HUES6 (cell line): Measurements from ENCODE around the gene OSBPL10.

Experiments used
- H3K27ac ChIP-seq: 2 replicates; pipeline ENCODE4 v1.7.0; 2013; ENCODE audit warnings: low read depth, mild to moderate bottlenecking, low read length, inconsistent platforms
- H3K27me3 ChIP-seq: 2 replicates; pipeline ENCODE4 v1.6.1; 2013; ENCODE audit warnings: low read length; ENCODE audit not compliant: control insufficient read depth, insufficient read depth
- H3K36me3 ChIP-seq: 2 replicates; pipeline ENCODE4 v1.6.1; 2013; ENCODE audit warnings: low read length; ENCODE audit not compliant: control insufficient read depth, insufficient read depth
- H3K4me1 ChIP-seq: 2 replicates; pipeline ENCODE4 v1.6.1; 2013; ENCODE audit warnings: low read length; ENCODE audit not compliant: control insufficient read depth, insufficient read depth
- H3K4me3 ChIP-seq: 2 replicates; pipeline ENCODE4 v1.5.1; 2013; ENCODE audit warnings: low read depth, low read length
- H3K9ac ChIP-seq: one replicate; pipeline ENCODE4 v1.6.1; 2013; ENCODE audit warnings: mild to moderate bottlenecking, low read length
- H3K9me3 ChIP-seq: 2 replicates; pipeline ENCODE4 v1.6.1; 2013; ENCODE audit warnings: low read depth, low read length; ENCODE audit not compliant: control insufficient read depth, insufficient read depth

Gene OSBPL10

GRCh38 chr3:31959251-31959650, 21.8 kb downstream of the OSBPL10 start:
- H3K27ac ChIP-seq: peak overlapping the region; percentile 75
- H3K36me3 ChIP-seq: peaks cover 7% of the 10 kb centered on the region; the same call in 1 of the 2 replicates
- no peaks in the 10 kb centered on the region for H3K27me3 ChIP-seq
- peaks cover 42% of the 10 kb centered on the region for H3K4me1 ChIP-seq
- H3K4me3 ChIP-seq: peak overlapping the region; percentile 39
- H3K9ac ChIP-seq: peak overlapping the region; percentile 54
- H3K9me3 ChIP-seq: peaks cover 17% of the 10 kb centered on the region

GRCh38 chr3:31958701-31959152, 22.3 kb downstream of the OSBPL10 start:
- Histone ChIP-seq H3K4me3 (peak overlapping the region; percentile 39), H3K27me3 (no peaks in the 10 kb centered on the region), H3K9ac (no peak overlapping the region), H3K4me1 (peaks cover 42% of the 10 kb centered on the region), H3K27ac (peak overlapping the region; percentile 75; the same call in 1 of the 2 replicates), H3K9me3 (peaks cover 17% of the 10 kb centered on the region), H3K36me3 (peaks cover 7% of the 10 kb centered on the region; the same call in 1 of the 2 replicates)

- Histone ChIP-seq H3K36me3 (peaks cover 7% of the 10 kb centered on the region; the same call in 1 of the 2 replicates), H3K9me3 (peaks cover 17% of the 10 kb centered on the region), H3K4me3 (no peak overlapping the region), H3K9ac (no peak overlapping the region), H3K27ac (no peak overlapping the region), H3K27me3 (no peaks in the 10 kb centered on the region), H3K4me1 (peaks cover 37% of the 10 kb centered on the region)
Measured at GRCh38 chr3:31957106-31957505, 24.0 kb downstream of the OSBPL10 start.

- Histone ChIP-seq H3K4me3 (no peak overlapping the region), H3K27me3 (no peaks in the 10 kb centered on the region), H3K27ac (no peak overlapping the region), H3K9me3 (peaks cover 21% of the 10 kb centered on the region), H3K36me3 (peaks cover 7% of the 10 kb centered on the region; the same call in 1 of the 2 replicates), H3K9ac (no peak overlapping the region), H3K4me1 (peaks cover 29% of the 10 kb centered on the region)
Measured at GRCh38 chr3:31955581-31955980, 25.5 kb downstream of the OSBPL10 start.

- peaks cover 24% of the 10 kb centered on the region for H3K9me3 ChIP-seq
- no peaks in the 10 kb centered on the region for H3K27me3 ChIP-seq
- H3K4me3 ChIP-seq: no peak overlapping the region
- peaks cover 9% of the 10 kb centered on the region; the same call in 1 of the 2 replicates for H3K4me1 ChIP-seq
- no peak overlapping the region for H3K27ac ChIP-seq
- H3K36me3 ChIP-seq: peaks cover 7% of the 10 kb centered on the region; the same call in 1 of the 2 replicates
- no peak overlapping the region for H3K9ac ChIP-seq
Measured at GRCh38 chr3:31953636-31954035, 27.4 kb downstream of the OSBPL10 start.

GRCh38 chr3:31953091-31953490, 28.0 kb downstream of the OSBPL10 start:
- no peak overlapping the region for H3K9ac ChIP-seq
- H3K4me3 ChIP-seq: no peak overlapping the region
- H3K36me3 ChIP-seq: peaks cover 7% of the 10 kb centered on the region; the same call in 1 of the 2 replicates
- peaks cover 8% of the 10 kb centered on the region for H3K4me1 ChIP-seq
- H3K27me3 ChIP-seq: no peaks in the 10 kb centered on the region
- H3K27ac ChIP-seq: no peak overlapping the region
- H3K9me3 ChIP-seq: peaks cover 24% of the 10 kb centered on the region

GRCh38 chr3:31952205-31952604, 28.9 kb downstream of the OSBPL10 start:
- Histone ChIP-seq H3K9ac (no peak overlapping the region), H3K4me1 (peaks cover 13% of the 10 kb centered on the region), H3K9me3 (peaks cover 24% of the 10 kb centered on the region), H3K36me3 (peaks cover 7% of the 10 kb centered on the region; the same call in 1 of the 2 replicates), H3K4me3 (no peak overlapping the region), H3K27ac (no peak overlapping the region), H3K27me3 (no peaks in the 10 kb centered on the region)

GRCh38 chr3:31948280-31948679, 32.8 kb downstream of the OSBPL10 start:
- Histone ChIP-seq H3K4me3 (no peak overlapping the region), H3K4me1 (peaks cover 29% of the 10 kb centered on the region)

GRCh38 chr3:31947671-31948091, 33.4 kb downstream of the OSBPL10 start:
- Histone ChIP-seq H3K27ac (no peak overlapping the region), H3K9me3 (peaks cover 7% of the 10 kb centered on the region; the same call in 1 of the 2 replicates), H3K36me3 (no peaks in the 10 kb centered on the region), H3K4me3 (no peak overlapping the region), H3K4me1 (peaks cover 29% of the 10 kb centered on the region), H3K27me3 (no peaks in the 10 kb centered on the region), H3K9ac (no peak overlapping the region)

More at GRCh38 chr3:31948280-31948679, 32.8 kb downstream of the OSBPL10 start:
- Histone ChIP-seq H3K36me3 (no peaks in the 10 kb centered on the region), H3K27me3 (no peaks in the 10 kb centered on the region), H3K9me3 (peaks cover 7% of the 10 kb centered on the region; the same call in 1 of the 2 replicates), H3K9ac (no peak overlapping the region), H3K27ac (no peak overlapping the region)

GRCh38 chr3:31947162-31947561, 33.9 kb downstream of the OSBPL10 start:
- H3K27ac ChIP-seq: no peak overlapping the region
- peaks cover 7% of the 10 kb centered on the region; the same call in 1 of the 2 replicates for H3K9me3 ChIP-seq
- H3K9ac ChIP-seq: no peak overlapping the region
- no peaks in the 10 kb centered on the region for H3K36me3 ChIP-seq
- H3K4me1 ChIP-seq: peaks cover 29% of the 10 kb centered on the region
- H3K27me3 ChIP-seq: no peaks in the 10 kb centered on the region
- no peak overlapping the region for H3K4me3 ChIP-seq

- no peak overlapping the region for H3K9ac ChIP-seq
- H3K4me1 ChIP-seq: peaks cover 35% of the 10 kb centered on the region
- H3K36me3 ChIP-seq: no peaks in the 10 kb centered on the region
- no peaks in the 10 kb centered on the region for H3K27me3 ChIP-seq
- H3K9me3 ChIP-seq: peaks cover 7% of the 10 kb centered on the region; the same call in 1 of the 2 replicates
- H3K4me3 ChIP-seq: no peak overlapping the region
- no peak overlapping the region for H3K27ac ChIP-seq
Measured at GRCh38 chr3:31946484-31947081, 34.5 kb downstream of the OSBPL10 start.
